Ectodermal cell (in vitro differentiated cells): Measurements from ENCODE around the gene PRRT3.
"Not testable (repeated sequence)": the region's sequence is repeated elsewhere in the genome, so short reads cannot be mapped to it uniquely, and the experiment has no call there.

Experiments
- H3K27ac ChIP-seq: 2 replicates; pipeline ENCODE4 v1.7.0; 2013; ENCODE audit warnings: mild to moderate bottlenecking, low read depth, low read length; ENCODE audit not compliant: insufficient read depth, poor library complexity, severe bottlenecking
- H3K27me3 ChIP-seq: 2 replicates; pipeline ENCODE4 v1.7.0; 2013; ENCODE audit warnings: mild to moderate bottlenecking, low read length; ENCODE audit not compliant: insufficient read depth, control insufficient read depth, poor library complexity, severe bottlenecking
- H3K36me3 ChIP-seq: one replicate; pipeline ENCODE4 v1.7.0; 2013; ENCODE audit warnings: low read length; ENCODE audit not compliant: control insufficient read depth, insufficient read depth
- H3K4me1 ChIP-seq: one replicate; pipeline ENCODE4 v1.7.0; 2013; ENCODE audit warnings: low read length; ENCODE audit not compliant: control insufficient read depth, insufficient read depth
- H3K4me3 ChIP-seq: 2 replicates; pipeline ENCODE4 v1.7.0; 2013; ENCODE audit warnings: low read depth, low read length, control low read depth; ENCODE audit not compliant: insufficient read depth
- H3K9me3 ChIP-seq: 2 replicates; pipeline ENCODE4 v1.7.0; 2013; ENCODE audit warnings: mild to moderate bottlenecking, low read length, moderate library complexity; ENCODE audit not compliant: control insufficient read depth
- WGBS, 2 experiments: methylation state at CpG; one replicate each; pipeline ENCODE4 v1.1.7; 2013; ENCODE audit warnings: missing lambda C conversion rate in 2 of 2; 5-methylcytosine and 5-hydroxymethylcytosine counted together

Gene PRRT3

DNA sequence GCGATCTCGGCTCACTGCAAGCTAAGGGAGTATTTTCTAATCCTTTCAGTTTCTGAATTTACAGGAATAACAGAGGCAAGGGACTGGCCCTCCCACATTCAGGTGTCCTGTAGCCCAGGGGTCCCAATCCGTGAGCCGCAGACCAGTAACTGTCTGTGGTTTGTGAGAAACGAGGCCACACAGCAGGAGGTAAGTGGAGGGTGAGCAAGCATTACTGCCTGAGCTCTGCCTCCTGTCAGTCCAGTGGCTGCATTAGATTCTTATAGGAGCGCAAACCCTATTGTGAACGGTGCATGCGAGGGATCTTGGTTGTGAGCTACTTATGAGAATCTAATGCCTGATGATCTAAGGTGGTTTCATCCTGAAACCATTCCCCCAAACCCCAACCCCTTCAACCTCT, 40.3 kb downstream of the PRRT3 start:
- Histone ChIP-seq H3K27ac (no peak overlapping the region), H3K4me3 (no peak overlapping the region), H3K36me3 (no peaks in the 10 kb centered on the region), H3K9me3 (no peaks in the 10 kb centered on the region), H3K4me1 (peaks cover 5% of the 10 kb centered on the region), H3K27me3 (peaks cover 23% of the 10 kb centered on the region)
- WGBS, 2 experiments, result 89% methylated on average over 8 of the region's 8 CpGs

DNA sequence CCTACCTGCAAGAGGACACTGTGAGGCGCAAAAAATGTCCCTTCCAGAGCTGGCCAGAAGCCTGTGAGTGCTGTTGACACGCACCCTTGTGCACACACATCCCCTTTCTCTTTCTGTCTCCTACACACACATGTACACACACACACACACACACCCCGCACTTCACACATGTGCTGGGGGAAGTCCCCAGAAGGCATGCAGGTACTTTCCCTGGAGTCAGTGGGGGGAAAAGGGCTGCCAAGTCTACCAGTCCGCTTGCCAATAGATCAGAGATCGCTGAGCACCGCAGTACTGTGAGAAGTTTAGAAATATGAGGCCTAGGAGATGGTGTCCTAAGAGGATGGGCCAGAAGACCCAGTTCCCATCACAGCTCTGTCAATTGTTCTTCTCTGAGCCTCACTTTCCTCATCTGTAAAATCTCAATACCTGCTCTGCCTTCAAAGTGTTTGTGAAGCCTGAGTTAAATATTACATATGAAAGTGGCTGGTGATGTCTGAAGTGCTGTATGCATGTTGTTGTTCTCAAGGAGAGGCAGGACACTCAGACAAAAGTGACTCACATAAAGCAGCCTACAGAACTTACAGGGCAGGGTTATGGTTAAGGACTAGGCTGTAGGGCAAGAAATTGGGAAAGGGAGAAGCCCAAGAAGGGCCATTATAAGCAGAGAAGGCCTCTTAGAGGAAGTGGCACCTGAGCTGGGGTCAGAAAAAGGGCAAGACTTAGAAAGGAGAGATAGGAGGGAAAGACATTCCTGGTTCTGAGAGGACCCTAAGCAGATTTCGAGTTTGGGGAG, 42.8 kb downstream of the PRRT3 start:
- Histone ChIP-seq H3K27me3 (no peaks in the 10 kb centered on the region), H3K9me3 (no peaks in the 10 kb centered on the region), H3K4me1 (no peaks in the 10 kb centered on the region), H3K27ac (no peak overlapping the region), H3K36me3 (no peaks in the 10 kb centered on the region), H3K4me3 (no peak overlapping the region)
- 87 to 89% methylated on average over 7 of the region's 7 CpGs for WGBS, 2 experiments

DNA sequence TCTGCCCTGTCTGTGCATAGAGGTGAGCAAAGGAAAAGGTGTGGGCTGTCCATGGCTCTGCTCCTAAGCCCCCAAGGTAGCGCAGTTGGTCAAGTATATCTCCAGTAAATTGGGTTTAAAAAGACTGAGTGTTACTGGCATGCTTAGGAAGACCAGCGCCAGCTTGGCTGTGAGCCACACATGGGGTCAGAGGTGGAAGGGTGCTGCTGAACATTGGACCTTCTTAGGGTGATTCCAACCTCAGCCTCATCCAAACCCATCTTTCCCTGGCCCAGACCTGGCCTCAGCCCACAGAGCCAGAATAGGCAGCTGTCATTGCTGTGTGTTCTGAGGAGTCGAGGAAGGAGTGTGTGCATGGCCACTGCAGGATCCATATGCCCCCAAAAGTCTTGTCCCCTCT, 43.9 kb downstream of the PRRT3 start:
- Histone ChIP-seq H3K36me3 (no peaks in the 10 kb centered on the region), H3K4me1 (no peaks in the 10 kb centered on the region), H3K27me3 (no peaks in the 10 kb centered on the region), H3K4me3 (no peak overlapping the region), H3K27ac (no peak overlapping the region), H3K9me3 (no peaks in the 10 kb centered on the region)
- 93 to 95% methylated on average over 3 of the region's 3 CpGs for WGBS, 2 experiments

DNA sequence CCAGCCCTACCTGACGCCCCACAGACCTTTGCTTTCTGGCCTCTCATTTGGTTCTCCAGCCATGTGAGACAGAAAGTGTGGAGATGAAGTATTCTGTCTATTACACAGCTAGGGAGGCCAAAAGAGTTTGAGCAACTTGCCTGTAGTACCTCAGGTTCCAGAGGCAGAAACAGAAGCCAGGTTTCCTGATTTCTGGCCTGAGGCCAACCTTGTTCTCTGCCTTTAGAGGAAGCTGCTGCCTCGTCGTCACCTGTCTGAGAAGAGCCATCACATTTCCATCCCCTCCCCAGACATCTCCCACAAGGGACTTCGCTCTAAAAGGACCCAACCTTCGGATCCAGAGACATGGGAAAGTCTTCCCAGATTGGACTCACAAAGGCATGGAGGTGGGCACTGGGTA, 45.7 kb downstream of the PRRT3 start:
- Histone ChIP-seq H3K27ac (no peak overlapping the region), H3K4me1 (no peaks in the 10 kb centered on the region), H3K9me3 (no peaks in the 10 kb centered on the region), H3K36me3 (no peaks in the 10 kb centered on the region), H3K27me3 (no peaks in the 10 kb centered on the region), H3K4me3 (no peak overlapping the region)
- WGBS, 2 experiments, result 91 to 94% methylated on average over 5 of the region's 5 CpGs

DNA sequence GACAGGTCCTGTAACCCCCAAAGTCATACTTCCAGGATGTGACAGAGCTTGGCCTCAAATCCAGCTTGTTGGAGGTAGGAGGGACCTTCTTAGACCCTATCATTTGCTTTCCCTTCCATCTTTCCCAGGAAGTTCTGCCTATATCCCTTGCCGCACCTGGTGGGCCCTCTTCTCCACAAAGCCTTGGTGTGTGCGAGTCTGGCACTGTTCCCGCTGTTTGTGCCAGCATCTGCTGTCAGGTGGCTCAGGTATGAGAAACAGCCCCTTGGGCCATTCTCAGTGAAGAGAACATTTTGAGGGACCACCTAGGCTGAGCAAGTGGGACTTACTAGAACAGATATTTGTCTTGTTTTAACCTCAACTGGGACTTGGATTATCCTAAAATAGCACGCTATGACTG, 48.3 kb downstream of the PRRT3 start:
- no peaks in the 10 kb centered on the region for H3K4me1 ChIP-seq
- no peaks in the 10 kb centered on the region for H3K9me3 ChIP-seq
- no peaks in the 10 kb centered on the region for H3K36me3 ChIP-seq
- H3K27me3 ChIP-seq, result no peaks in the 10 kb centered on the region
- H3K4me3 ChIP-seq, result no peak overlapping the region
- no peak overlapping the region for H3K27ac ChIP-seq
- 93 to 98% methylated on average over 3 to 4 of the region's 4 CpGs for WGBS, 2 experiments

DNA sequence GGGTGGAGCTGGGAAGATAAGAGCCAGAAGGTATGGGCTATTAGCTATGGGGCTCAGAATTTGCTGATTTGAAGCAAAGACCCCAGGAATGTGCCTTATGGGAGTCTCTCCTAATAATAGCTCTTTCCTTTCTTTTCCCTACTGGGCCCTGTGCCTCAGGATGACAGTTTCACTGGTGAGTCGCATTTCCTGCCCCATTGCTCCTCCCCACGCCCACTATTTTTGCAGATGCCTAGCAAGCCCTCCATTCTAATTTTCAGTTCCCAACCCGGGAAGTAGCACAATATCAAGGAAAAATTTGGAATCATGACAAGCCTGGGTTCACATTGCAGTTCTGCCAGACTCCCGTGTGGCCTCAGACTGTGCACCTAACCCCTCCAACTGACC, 49.0 kb downstream of the PRRT3 start:
- WGBS, 2 experiments, result 78 to 81% methylated on average over 4 of the region's 4 CpGs
- Histone ChIP-seq H3K27me3 (no peaks in the 10 kb centered on the region), H3K27ac (no peak overlapping the region), H3K36me3 (no peaks in the 10 kb centered on the region), H3K9me3 (no peaks in the 10 kb centered on the region), H3K4me1 (no peaks in the 10 kb centered on the region), H3K4me3 (no peak overlapping the region)

DNA sequence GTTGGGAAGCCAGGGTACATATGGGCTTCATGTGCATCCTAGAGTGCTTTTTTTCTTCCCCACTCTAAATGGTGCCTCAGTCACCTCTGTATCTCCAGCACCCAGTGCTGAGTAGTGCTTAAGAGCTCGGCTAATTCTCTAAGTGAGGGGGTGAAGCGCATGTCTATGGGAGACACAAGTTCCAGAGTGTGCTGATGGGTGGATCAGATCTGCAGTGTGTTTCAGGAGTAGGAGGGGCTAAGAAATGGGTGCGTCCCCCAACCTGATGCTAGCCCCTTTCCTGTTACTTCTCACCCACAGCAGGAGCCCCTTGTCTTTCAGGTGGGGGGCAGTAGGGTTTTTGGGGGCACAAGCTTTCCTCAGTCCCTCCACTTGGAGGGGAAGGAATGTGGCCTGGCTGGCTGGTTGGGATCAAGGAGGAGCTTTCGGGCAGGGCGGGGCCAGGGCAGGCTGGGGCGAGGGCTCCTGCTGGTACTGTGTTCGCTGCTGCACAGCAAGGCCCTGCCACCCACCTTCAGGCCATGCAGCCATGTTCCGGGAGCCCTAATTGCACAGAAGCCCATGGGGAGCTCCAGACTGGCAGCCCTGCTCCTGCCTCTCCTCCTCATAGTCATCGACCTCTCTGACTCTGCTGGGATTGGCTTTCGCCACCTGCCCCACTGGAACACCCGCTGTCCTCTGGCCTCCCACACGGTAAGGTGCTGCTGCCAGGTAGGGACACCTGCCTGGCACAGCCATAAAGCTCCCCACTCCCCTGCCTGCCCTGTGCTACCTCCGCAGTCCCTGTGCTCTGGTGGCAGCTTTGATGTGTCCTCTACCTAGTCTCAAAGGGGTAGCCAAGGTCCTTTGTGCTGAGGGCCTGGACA, 49.6 kb downstream of the PRRT3 start, which contains the start of gene IL17RE:
TSS of gene IL17RE (plus strand) at position 477 of the 866 bp plus-strand sequence. CDS start at position 562, 85 bp downstream.
- no peaks in the 10 kb centered on the region for H3K4me1 ChIP-seq
- no peaks in the 10 kb centered on the region for H3K27me3 ChIP-seq
- H3K4me3 ChIP-seq, result no peak within 1 kb of the TSS
- 69 to 73% methylated on average over 13 of the region's 13 CpGs for WGBS, 2 experiments
- no peak within 1 kb of the TSS for H3K27ac ChIP-seq
- no peaks in the 10 kb centered on the region for H3K36me3 ChIP-seq
- no peaks in the 10 kb centered on the region for H3K9me3 ChIP-seq

DNA sequence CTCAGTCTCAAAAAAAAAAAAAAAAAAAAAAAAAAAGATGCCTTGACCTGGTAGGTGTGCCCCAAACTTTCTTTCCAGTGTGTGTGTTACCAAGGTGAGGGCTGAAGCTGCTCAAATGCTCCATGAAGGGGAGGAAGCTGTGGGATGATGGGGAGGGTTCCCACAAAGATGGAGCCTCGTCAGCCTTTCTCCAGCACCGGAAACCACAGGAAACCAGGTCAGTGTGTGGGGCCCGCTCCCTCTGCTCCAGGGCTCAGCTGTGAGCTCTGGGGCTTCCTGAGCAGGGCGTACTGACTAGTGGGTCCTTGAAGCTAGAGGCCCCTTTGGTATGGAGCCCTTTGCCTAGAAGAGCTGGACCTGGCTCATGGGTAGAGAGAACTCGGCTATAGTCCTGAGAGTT, 50.2 kb downstream of the PRRT3 start:
- no peaks in the 10 kb centered on the region for H3K4me1 ChIP-seq

DNA sequence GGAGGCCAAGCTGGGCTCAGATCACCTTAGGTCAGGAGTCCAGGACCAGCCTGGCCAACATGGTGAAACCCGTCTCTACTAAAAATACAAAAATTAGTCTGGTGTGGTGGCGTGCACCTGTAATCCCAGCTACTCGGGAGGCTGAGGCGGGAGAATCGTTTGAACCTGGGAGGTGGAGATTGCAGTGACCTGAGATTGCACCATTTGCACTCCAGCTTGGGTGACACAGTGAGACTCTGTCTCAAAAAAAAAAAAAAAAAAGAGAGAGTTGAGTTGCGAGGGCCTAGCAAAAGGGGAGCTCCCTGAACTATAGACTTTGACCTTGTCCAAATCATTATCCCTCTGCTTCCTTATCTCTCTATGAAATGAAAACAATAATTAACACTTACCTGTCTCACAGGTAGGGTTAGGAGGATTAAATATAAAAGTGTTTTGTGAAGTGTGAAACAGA, 51.2 kb downstream of the PRRT3 start:
- WGBS, 2 experiments, result 92 to 97% methylated on average over 5 of the region's 6 CpGs
- not testable (repeated sequence) for H3K4me3 ChIP-seq, H3K9me3 ChIP-seq, H3K36me3 ChIP-seq, H3K27me3 ChIP-seq, H3K27ac ChIP-seq, H3K4me1 ChIP-seq

More for the DNA sequence above, 50.2 kb downstream of the PRRT3 start:
- no peak overlapping the region for H3K27ac ChIP-seq
- no peaks in the 10 kb centered on the region for H3K36me3 ChIP-seq
- no peaks in the 10 kb centered on the region for H3K27me3 ChIP-seq
- 93 to 94% methylated on average over 5 of the region's 5 CpGs for WGBS, 2 experiments
- no peak overlapping the region for H3K4me3 ChIP-seq
- H3K9me3 ChIP-seq, result no peaks in the 10 kb centered on the region

DNA sequence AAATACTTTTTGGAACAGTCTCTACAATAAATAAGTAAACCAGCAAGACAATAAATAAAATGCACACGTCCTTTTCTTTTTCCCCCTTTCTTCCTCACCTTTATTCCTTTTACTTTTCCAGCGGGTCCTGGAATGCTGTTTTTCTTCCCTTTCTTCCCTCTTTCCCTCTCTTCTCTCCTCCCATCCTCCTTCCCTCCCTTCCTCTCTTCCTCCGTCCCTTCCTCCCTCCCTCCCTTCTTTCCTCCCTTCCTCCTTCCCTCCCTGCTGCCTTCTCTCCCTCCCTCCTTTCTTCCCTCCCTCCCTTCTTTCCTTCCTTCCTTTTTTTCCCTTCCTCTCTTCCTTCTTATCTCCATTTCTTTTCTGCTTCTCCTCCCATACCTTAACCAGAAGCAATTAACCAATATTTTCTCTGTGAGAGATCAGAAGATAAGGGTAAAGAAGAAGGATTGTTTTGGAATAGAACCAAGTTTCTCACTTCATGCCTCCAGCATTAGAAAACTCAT, 52.9 kb downstream of the PRRT3 start:
- H3K9me3 ChIP-seq, result no peaks in the 10 kb centered on the region
- H3K27ac ChIP-seq, result no peak overlapping the region
- no peaks in the 10 kb centered on the region for H3K27me3 ChIP-seq
- no peak overlapping the region for H3K4me3 ChIP-seq
- WGBS, 2 experiments, result 77 to 81% methylated on average over 3 of the region's 3 CpGs
- no peaks in the 10 kb centered on the region for H3K4me1 ChIP-seq
- H3K36me3 ChIP-seq, result no peaks in the 10 kb centered on the region
